Measurements from ENCODE around the gene C12orf56.

GRCh38 chr12:64243809-64244208, 146.7 kb downstream of the C12orf56 start:
- TF ChIP-seq CTCF (IDR thresholded peaks at IDR 0.05) = no peak
- TF ChIP-seq POLR2A (IDR thresholded peaks at IDR 0.05) = no peak
